Measurements from ENCODE around the gene RTL10.

GRCh38 chr22:19879992-19880785 lies 25.5 kb upstream of the RTL10 start:
- TF ChIP-seq BHLHE40 (IDR thresholded peaks at IDR 0.05; ENCODE audit: borderline replicate concordance) (no peak), SP1 (IDR thresholded peaks at IDR 0.05) (no peak), ELF4 (IDR thresholded peaks at IDR 0.05) (no peak), HDGF (IDR thresholded peaks at IDR 0.05; ENCODE audit: borderline replicate concordance) (no peak)

Measured in HEK293T (cell line).